Adipocyte (in vitro differentiated cells): Measurements from ENCODE around the gene KIAA1614.

Source experiments
- DNase-seq: peaks from one replicate; pipeline ENCODE4 v3.0.0-alpha.2; 2015; ENCODE audit warnings: low read depth
- H3K27me3 ChIP-seq: replicated peaks from 2 replicates; pipeline ENCODE4 v1.7.0; 2013; ENCODE audit warnings: mild to moderate bottlenecking, low read length, moderate library complexity; ENCODE audit not compliant: control insufficient read depth, insufficient read depth
- H3K36me3 ChIP-seq: 2 replicates; pipeline ENCODE4 v1.7.0; 2013; ENCODE audit warnings: low read length, mild to moderate bottlenecking, moderate library complexity; ENCODE audit not compliant: control insufficient read depth, insufficient read depth, severe bottlenecking
- H3K4me1 ChIP-seq: 2 replicates; pipeline ENCODE4 v1.7.0; 2013; ENCODE audit warnings: mild to moderate bottlenecking, low read length, moderate library complexity; ENCODE audit not compliant: control insufficient read depth, insufficient read depth
- H3K4me3 ChIP-seq: 2 replicates; pipeline ENCODE4 v1.7.0; 2013; ENCODE audit warnings: mild to moderate bottlenecking, low read length, moderate library complexity
- H3K9ac ChIP-seq: 2 replicates; pipeline ENCODE4 v1.7.0; 2013; ENCODE audit warnings: mild to moderate bottlenecking, low read length, moderate library complexity
- H3K9me3 ChIP-seq: 2 replicates; pipeline ENCODE4 v1.7.0; 2013; ENCODE audit warnings: mild to moderate bottlenecking, low read length, moderate library complexity; ENCODE audit not compliant: control insufficient read depth

The KIAA1614 gene

DNA sequence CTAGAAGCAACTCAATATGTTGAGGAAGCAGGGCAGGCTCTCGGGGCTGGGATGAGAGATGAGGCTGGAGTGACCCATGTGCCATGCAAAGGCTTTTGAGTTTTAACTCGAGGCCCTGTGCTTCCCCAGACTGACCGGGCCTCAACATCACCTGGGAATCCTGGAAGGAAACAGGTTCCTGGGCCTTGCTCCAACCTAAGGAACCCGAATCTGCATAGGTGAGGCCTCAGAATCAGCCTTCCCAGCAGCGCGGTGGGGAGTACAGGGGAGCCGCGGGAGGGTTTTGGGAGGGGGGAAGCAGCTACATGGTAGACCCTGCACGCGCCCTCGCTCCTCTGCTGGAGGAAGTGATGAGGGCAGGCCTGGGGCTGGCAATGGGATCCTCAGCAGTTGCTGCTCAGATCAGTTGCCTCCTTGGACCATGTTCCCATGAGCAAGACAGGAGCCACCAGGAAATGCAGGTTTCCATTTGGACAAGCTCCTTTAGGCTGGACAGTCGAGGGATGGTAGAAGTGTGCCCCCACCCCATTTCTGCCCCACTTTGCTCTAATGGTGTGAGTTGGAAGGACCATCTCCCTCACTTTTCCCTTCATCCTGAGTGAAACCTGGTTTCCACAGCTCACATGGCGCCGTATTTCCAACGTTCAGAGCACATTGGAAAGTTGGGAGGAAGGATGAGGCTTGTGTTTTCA lies 4.5 kb upstream of the KIAA1614 start:
- H3K27me3 ChIP-seq, result no peaks in the 10 kb centered on the region
- no peaks in the 10 kb centered on the region for H3K36me3 ChIP-seq
- H3K4me1 ChIP-seq, result peaks cover 10% of the 10 kb centered on the region
- H3K9me3 ChIP-seq, result no peaks in the 10 kb centered on the region
- H3K4me3 ChIP-seq, result no peak overlapping the region
- no peak overlapping the region for H3K9ac ChIP-seq
- DNase-seq, result no peak

- H3K9ac ChIP-seq, result no peak overlapping the region
- H3K27me3 ChIP-seq, result no peaks in the 10 kb centered on the region
- no peak for DNase-seq
- H3K9me3 ChIP-seq, result no peaks in the 10 kb centered on the region
- H3K4me3 ChIP-seq, result no peak overlapping the region
- H3K4me1 ChIP-seq, result peaks cover 16% of the 10 kb centered on the region
- no peaks in the 10 kb centered on the region for H3K36me3 ChIP-seq
Observed at GRCh38 chr1:180909005-180909414, 3.7 kb upstream of the KIAA1614 start.

- no peaks in the 10 kb centered on the region for H3K9me3 ChIP-seq
- DNase-seq, result no peak
- H3K4me1 ChIP-seq, result peaks cover 18% of the 10 kb centered on the region
- H3K36me3 ChIP-seq, result no peaks in the 10 kb centered on the region
- H3K9ac ChIP-seq, result no peak overlapping the region
- H3K4me3 ChIP-seq, result no peak overlapping the region
- H3K27me3 ChIP-seq, result no peaks in the 10 kb centered on the region
Observed at GRCh38 chr1:180909462-180909976, 3.2 kb upstream of the KIAA1614 start.

DNA sequence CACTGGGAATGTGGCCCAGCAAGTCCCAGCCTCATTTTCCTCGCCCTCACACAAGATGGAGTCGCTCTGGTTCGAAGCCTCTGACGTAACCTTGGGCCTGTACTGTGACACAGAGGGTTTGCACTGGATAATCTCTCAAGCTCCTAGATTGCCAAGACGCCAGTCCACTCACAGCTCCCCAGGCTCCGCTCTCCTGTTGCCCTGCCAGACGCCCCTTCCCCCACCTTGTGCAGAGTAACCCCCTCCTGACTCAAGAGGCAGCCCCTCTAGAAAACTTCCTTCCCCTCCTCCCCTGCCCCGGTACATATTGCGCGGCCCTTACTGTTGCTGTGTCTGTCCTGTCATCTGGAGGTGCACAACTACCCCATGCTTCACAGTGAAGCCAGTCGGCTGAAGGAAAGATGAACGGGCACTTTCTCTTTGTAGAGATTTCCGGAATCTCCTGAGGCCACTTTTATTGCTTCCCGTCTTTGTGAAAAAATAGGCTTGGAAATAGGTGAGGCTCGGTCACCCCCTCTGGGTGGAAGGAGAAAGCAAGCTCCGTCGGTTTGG lies 981 bp upstream of the KIAA1614 start:
- Histone ChIP-seq H3K9ac (peak overlapping the region; percentile 90), H3K4me1 (peaks cover 18% of the 10 kb centered on the region), H3K27me3 (no peaks in the 10 kb centered on the region), H3K36me3 (peaks cover 6% of the 10 kb centered on the region), H3K4me3 (peak overlapping the region; percentile 86), H3K9me3 (no peaks in the 10 kb centered on the region)
- peak; percentile 43 for DNase-seq

GRCh38 chr1:180912211-180912800 lies 391 bp upstream of the KIAA1614 start:
- no peaks in the 10 kb centered on the region for H3K9me3 ChIP-seq
- peaks cover 9% of the 10 kb centered on the region for H3K36me3 ChIP-seq
- H3K4me3 ChIP-seq, result peak overlapping the region; percentile 86
- no peaks in the 10 kb centered on the region for H3K27me3 ChIP-seq
- peak; percentile 81 for DNase-seq
- H3K4me1 ChIP-seq, result peaks cover 18% of the 10 kb centered on the region
- H3K9ac ChIP-seq, result peak overlapping the region; percentile 90

GRCh38 chr1:180915426-180915965 lies 2.8 kb downstream of the KIAA1614 start:
- no peaks in the 10 kb centered on the region for H3K27me3 ChIP-seq
- peaks cover 14% of the 10 kb centered on the region for H3K36me3 ChIP-seq
- H3K4me3 ChIP-seq, result no peak overlapping the region
- H3K4me1 ChIP-seq, result peaks cover 18% of the 10 kb centered on the region
- H3K9me3 ChIP-seq, result no peaks in the 10 kb centered on the region
- H3K9ac ChIP-seq, result no peak overlapping the region
- DNase-seq, result no peak

- Histone ChIP-seq H3K4me1 (peaks cover 16% of the 10 kb centered on the region), H3K9me3 (no peaks in the 10 kb centered on the region), H3K36me3 (peaks cover 14% of the 10 kb centered on the region), H3K9ac (no peak overlapping the region), H3K27me3 (no peaks in the 10 kb centered on the region), H3K4me3 (no peak overlapping the region)
- no peak for DNase-seq
Observed at GRCh38 chr1:180916012-180916770, 3.5 kb downstream of the KIAA1614 start.

GRCh38 chr1:180916771-180917170 lies 4.1 kb downstream of the KIAA1614 start:
- DNase-seq, result no peak
- no peak overlapping the region for H3K4me3 ChIP-seq
- H3K9ac ChIP-seq, result no peak overlapping the region
- H3K27me3 ChIP-seq, result no peaks in the 10 kb centered on the region
- peaks cover 14% of the 10 kb centered on the region for H3K36me3 ChIP-seq
- peaks cover 10% of the 10 kb centered on the region for H3K4me1 ChIP-seq
- no peaks in the 10 kb centered on the region for H3K9me3 ChIP-seq

GRCh38 chr1:180917306-180918065 lies 4.8 kb downstream of the KIAA1614 start:
- no peak overlapping the region for H3K4me3 ChIP-seq
- peaks cover 8% of the 10 kb centered on the region for H3K4me1 ChIP-seq
- H3K9ac ChIP-seq, result no peak overlapping the region
- no peak for DNase-seq
- no peaks in the 10 kb centered on the region for H3K9me3 ChIP-seq
- peaks cover 14% of the 10 kb centered on the region for H3K36me3 ChIP-seq
- H3K27me3 ChIP-seq, result no peaks in the 10 kb centered on the region

- Histone ChIP-seq H3K36me3 (peaks cover 14% of the 10 kb centered on the region), H3K9ac (no peak overlapping the region), H3K9me3 (no peaks in the 10 kb centered on the region), H3K4me1 (peaks cover 10% of the 10 kb centered on the region), H3K4me3 (no peak overlapping the region), H3K27me3 (no peaks in the 10 kb centered on the region)
- DNase-seq, result no peak
Observed at GRCh38 chr1:180918519-180918918, 5.8 kb downstream of the KIAA1614 start.
